NB4 (cell line): ENCODE data around the gene STAB1.

Experiments used
- DNase-seq: peaks from one replicate; pipeline ENCODE4 v3.0.0; 2010; ENCODE audit warnings: low read depth
- H3K4me3 ChIP-seq: one replicate; pipeline ENCODE4 v1.5.1; 2011; ENCODE audit warnings: mild to moderate bottlenecking, low read depth, low read length, moderate library complexity
- MYC ChIP-seq: IDR thresholded peaks from 2 replicates; pipeline ENCODE4 v1.6.1; 2011; ENCODE audit warnings: low read depth, low read length
- POLR2A ChIP-seq: IDR thresholded peaks from 2 replicates; pipeline ENCODE4 v1.6.1; 2011; ENCODE audit warnings: mild to moderate bottlenecking; ENCODE audit not compliant: insufficient read length; ENCODE audit errors: extremely low read depth
- TF ChIP-seq, protein P1 (sequence below): IDR thresholded peaks from 2 replicates; pipeline ENCODE4 v1.6.1; 2011; ENCODE audit warnings: low read depth, low read length
- TF ChIP-seq, protein P2 (sequence below): IDR thresholded peaks from one replicate; pipeline ENCODE4 v1.5.1; 2012; ENCODE audit warnings: low read depth, low read length

The STAB1 gene

DNA sequence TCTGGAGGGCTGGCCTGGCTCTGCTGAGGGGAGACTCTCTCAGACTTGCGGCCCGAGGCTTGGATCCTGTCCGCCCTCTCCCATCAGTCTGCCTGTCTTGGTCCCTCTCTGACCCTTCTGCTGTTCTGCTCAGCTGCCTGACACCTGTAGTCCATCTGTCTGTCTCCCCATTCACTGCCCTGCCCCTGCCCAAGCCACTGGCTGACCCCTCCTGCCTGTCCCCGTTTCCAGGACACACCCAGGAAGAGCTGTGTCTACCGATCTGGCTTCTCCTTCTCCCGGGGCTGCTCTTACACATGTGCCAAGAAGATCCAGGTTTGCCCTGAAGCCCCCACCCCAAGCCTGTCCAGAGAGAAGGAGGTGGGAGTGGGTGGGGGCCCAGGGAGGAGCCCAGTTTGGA is 20.1 kb downstream of the STAB1 start:
- no peak for DNase-seq
- no peak overlapping the region for H3K4me3 ChIP-seq
- TF ChIP-seq, protein P1, sequence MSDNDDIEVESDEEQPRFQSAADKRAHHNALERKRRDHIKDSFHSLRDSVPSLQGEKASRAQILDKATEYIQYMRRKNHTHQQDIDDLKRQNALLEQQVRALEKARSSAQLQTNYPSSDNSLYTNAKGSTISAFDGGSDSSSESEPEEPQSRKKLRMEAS, result no peak
- TF ChIP-seq POLR2A, result no peak
- TF ChIP-seq, protein P2, sequence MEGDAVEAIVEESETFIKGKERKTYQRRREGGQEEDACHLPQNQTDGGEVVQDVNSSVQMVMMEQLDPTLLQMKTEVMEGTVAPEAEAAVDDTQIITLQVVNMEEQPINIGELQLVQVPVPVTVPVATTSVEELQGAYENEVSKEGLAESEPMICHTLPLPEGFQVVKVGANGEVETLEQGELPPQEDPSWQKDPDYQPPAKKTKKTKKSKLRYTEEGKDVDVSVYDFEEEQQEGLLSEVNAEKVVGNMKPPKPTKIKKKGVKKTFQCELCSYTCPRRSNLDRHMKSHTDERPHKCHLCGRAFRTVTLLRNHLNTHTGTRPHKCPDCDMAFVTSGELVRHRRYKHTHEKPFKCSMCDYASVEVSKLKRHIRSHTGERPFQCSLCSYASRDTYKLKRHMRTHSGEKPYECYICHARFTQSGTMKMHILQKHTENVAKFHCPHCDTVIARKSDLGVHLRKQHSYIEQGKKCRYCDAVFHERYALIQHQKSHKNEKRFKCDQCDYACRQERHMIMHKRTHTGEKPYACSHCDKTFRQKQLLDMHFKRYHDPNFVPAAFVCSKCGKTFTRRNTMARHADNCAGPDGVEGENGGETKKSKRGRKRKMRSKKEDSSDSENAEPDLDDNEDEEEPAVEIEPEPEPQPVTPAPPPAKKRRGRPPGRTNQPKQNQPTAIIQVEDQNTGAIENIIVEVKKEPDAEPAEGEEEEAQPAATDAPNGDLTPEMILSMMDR, result no peak
- no peak for TF ChIP-seq MYC

DNA sequence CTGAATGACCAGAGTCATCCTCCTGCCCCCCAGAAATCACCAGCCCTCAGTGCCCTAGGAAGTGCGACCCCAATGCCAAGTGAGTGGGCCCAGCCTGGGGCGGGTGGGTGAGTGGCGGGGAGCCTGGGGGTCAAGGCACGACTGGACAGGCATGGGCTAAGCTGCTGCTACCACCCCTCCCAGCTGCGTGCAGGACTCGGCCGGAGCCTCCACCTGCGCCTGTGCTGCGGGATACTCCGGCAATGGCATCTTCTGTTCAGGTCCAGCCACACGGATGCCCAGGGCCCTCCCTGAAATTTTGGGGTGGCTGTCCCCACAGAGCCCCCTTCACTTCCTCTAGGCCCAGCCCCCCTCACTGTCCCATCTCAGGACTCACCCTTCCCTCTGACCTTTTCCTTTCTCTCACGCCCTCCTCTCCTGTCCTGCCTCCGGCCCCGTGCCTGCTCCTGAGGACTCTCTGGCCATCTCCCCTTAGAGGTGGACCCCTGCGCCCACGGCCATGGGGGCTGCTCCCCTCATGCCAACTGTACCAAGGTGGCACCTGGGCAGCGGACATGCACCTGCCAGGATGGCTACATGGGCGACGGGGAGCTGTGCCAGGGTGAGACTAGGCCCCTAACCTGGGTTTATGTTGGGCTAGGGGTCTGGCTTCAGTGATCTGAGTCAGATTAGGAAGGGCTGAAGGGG is 21.5 kb downstream of the STAB1 start:
- DNase-seq, result no peak
- no peak for TF ChIP-seq MYC
- TF ChIP-seq, protein P1, result no peak
- TF ChIP-seq, protein P2, result no peak
- no peak for TF ChIP-seq POLR2A
- no peak overlapping the region for H3K4me3 ChIP-seq

DNA sequence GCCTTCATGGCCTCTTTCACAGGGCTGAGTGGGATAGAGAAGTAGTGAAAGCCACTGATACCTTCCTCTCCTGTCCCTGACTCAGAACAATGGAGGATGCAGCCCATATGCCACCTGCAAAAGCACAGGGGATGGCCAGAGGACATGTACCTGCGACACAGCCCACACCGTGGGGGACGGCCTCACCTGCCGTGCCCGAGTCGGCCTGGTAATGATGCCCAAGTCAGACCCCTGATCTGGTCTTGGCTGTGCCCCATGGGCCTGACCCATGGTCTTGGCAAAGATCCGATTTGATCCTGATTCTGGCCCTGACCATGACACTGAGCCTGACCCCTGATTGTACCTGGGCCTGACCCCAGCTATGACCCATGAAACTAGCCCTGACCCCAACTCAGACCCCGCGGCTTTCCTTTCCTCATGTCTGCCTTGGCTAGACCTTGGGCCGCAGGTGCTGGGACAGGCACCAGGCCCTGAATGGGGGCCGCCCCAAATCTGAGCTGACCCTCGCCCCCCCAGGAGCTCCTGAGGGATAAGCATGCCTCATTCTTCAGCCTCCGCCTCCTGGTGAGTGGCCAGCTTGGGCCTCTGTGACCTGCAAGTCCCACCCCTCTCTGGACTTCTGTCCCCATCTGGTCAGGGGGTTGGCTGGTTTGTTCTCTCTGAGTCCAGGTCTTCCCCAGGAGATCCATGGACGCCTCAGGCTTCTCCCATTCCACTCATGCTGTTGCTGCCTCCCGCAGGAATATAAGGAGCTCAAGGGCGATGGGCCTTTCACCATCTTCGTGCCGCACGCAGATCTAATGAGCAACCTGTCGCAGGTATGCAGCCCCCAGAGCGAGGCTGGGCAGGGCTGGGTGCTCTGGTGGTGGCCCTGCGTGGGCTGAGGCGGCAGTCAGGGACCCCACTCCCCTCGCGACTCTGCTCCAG is 22.9 kb downstream of the STAB1 start:
- DNase-seq, result no peak
- TF ChIP-seq, protein P2, result no peak
- TF ChIP-seq POLR2A, result no peak
- TF ChIP-seq, protein P1, result no peak
- TF ChIP-seq MYC, result no peak
- H3K4me3 ChIP-seq, result no peak overlapping the region

DNA sequence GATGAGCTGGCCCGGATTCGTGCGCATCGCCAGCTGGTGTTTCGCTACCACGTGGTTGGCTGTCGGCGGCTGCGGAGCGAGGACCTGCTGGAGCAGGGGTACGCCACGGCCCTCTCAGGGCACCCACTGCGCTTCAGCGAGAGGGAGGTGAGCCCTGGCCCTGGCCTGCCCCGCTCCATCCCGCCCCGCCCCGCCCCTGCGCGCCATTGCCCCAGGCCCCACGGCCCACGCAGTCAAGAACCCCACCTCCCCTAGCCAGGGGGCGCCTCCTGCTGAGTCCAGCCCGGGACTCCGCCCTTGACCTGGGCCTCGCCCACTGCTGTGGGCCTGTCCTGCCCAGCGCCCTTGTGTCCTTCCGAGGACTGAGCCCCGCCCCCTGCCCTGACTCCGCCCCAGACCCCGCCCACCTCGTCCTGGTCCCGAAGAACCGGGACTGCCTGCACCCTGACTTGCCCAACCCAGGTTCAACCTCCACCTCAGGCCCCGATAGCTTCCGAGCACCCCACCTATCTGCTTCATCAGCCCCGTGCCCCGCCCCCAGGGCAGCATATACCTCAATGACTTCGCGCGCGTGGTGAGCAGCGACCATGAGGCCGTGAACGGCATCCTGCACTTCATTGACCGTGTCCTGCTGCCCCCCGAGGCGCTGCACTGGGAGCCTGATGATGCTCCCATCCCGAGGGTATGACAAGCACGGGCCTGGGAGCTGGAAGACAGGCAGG is 23.7 kb downstream of the STAB1 start:
- TF ChIP-seq, protein P1, result no peak
- TF ChIP-seq POLR2A, result no peak
- TF ChIP-seq, protein P2, result no peak
- TF ChIP-seq MYC, result no peak
- no peak overlapping the region for H3K4me3 ChIP-seq
- no peak for DNase-seq

DNA sequence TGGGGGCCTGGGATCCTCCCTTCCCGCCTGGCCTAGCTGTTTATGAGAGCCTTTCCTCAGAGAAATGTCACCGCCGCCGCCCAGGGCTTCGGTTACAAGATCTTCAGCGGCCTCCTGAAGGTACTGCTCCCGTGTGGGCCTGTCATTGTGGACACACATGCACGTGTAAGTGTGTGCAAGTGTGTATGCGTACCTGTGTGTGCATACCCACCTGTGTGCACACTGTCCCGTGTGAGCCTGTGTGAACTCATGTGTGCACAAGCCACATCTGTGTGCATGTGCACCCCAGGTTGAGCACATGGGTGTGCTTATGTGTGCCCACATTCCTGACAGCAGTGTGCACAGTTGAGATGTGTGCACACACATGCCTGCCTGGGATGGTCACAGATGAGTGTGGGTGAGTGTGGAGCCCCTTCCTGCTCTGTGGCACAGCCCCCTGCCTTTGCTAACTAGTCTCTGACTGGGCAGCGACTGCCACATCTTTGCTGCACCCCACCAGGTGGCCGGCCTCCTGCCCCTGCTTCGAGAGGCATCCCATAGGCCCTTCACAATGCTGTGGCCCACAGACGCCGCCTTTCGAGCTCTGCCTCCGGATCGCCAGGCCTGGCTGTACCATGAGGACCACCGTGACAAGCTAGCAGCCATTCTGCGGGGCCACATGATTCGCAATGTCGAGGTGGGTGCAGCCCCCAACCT is 24.5 kb downstream of the STAB1 start:
- H3K4me3 ChIP-seq, result no peak overlapping the region
- TF ChIP-seq, protein P1, result no peak
- TF ChIP-seq POLR2A (no peak), MYC (no peak)
- TF ChIP-seq, protein P2, result no peak
- DNase-seq, result no peak
